22Rv1 (cell line): Measurements from ENCODE around the gene SLC35B4.

Source experiments
- CTCF ChIP-seq: fragments of 450-650 bp; IDR thresholded peaks from 2 replicates; pipeline ENCODE4 v1.5.1; 2017; ENCODE audit warnings: mild to moderate bottlenecking
- ZFX ChIP-seq: fragments of 450-650 bp; IDR thresholded peaks from 2 replicates; pipeline ENCODE4 v1.6.1; 2017; ENCODE audit warnings: antibody characterized with exemption, borderline replicate concordance

- no peak for TF ChIP-seq CTCF
- no peak for TF ChIP-seq ZFX
These were observed 38.1 kb downstream of the SLC35B4 start for GRCh38 chr7:134278502-134279153.
